ENCODE results near the gene ASAP2.

GRCh38 chr2:9219027-9219445 lies 12.4 kb downstream of the ASAP2 start:
- TF ChIP-seq CTCF (conservative IDR thresholded peaks at IDR 0.05; ENCODE audit: low read length) (no peak), EZH2phosphoT487 (IDR thresholded peaks at IDR 0.05; ENCODE audit: borderline replicate concordance) (no peak)
